Gastroesophageal sphincter (tissue), 4 donors: ENCODE results near the gene BNIP5. TPM values are rescaled to one million over a fixed set of nuclear protein-coding genes. Genes with fewer than 3 reads are reported as not detected.
A peak's percentile ranks its signal among the peaks of the same experiment; 100 is the strongest.

Experiments
- ATAC-seq: fragments of 150-250 bp; one replicate; pipeline ENCODE4 v1.9.1; 2016; ENCODE audit warnings: mild to moderate bottlenecking, moderate library complexity
- H3K27ac ChIP-seq, 4 donors: fragments of 200-600 bp; sonication (generic) in 3 of 4; 1 replicate in 3 of 4; 2 replicates in 1 of 4; pipeline ENCODE4 v1.5.1; 2016 to 2019
- H3K27me3 ChIP-seq: fragments of 200-600 bp; sonication (generic); one replicate; pipeline ENCODE4 v1.5.1; 2019
- H3K36me3 ChIP-seq, 2 donors: fragments of 200-600 bp; sonication (generic); one replicate each; pipeline ENCODE4 v1.5.1; 2019; ENCODE audit warnings: control low read depth in 1 of 2
- H3K4me1 ChIP-seq, 3 donors: fragments of 200-600 bp; sonication (generic); 1 replicate in 2 of 3; 2 replicates in 1 of 3; pipeline ENCODE4 v1.5.1; 2016 to 2019; ENCODE audit warnings: control low read depth in 2 of 3
- H3K4me3 ChIP-seq, 2 donors: fragments of 200-600 bp; sonication (generic); one replicate each; pipeline ENCODE4 v1.5.1; 2019; ENCODE audit warnings: mild to moderate bottlenecking in 1 of 2, moderate library complexity in 1 of 2
- H3K9me3 ChIP-seq, 3 donors: fragments of 200-600 bp; sonication (generic); one replicate each; pipeline ENCODE4 v1.5.1; 2017 to 2019; ENCODE audit warnings: control low read depth in 2 of 3
- EP300 ChIP-seq: sonication (generic); formaldehyde crosslinking; IDR thresholded peaks from one replicate; pipeline ENCODE4 v1.6.1; 2017; ENCODE audit warnings: antibody characterized with exemption, mild to moderate bottlenecking
- POLR2A ChIP-seq, 2 donors: fragments of 450-650 bp; IDR thresholded peaks; one replicate each; pipeline ENCODE4 v1.6.1; 2017; ENCODE audit warnings: antibody characterized with exemption in 2 of 2, mild to moderate bottlenecking in 2 of 2, moderate library complexity in 1 of 2
- POLR2AphosphoS5 ChIP-seq: sonication (generic); formaldehyde crosslinking; IDR thresholded peaks from one replicate; pipeline ENCODE4 v1.6.1; 2017; ENCODE audit warnings: antibody characterized with exemption
- WGBS, 2 donors: methylation state at CpG; one replicate each; pipeline ENCODE4 v1.1.5; 2018; ENCODE audit warnings: low coverage in 1 of 2; 5-methylcytosine and 5-hydroxymethylcytosine counted together
- total RNA-seq, 4 donors: library from RNA; depleted of rRNA; stranded (reverse); fragments of >200 nt; gene quantifications; one replicate each; pipeline ENCODE4 v1.1.0, GENCODE V29; 2016
- TF ChIP-seq, protein P1 (sequence below), 4 experiments: fragments of 200-600 bp in 2 of 4; fragments of 450-650 bp in 2 of 4; sonication (generic) in 1 of 4; IDR thresholded peaks; one replicate each; pipeline ENCODE4 v1.5.1; 2017 to 2019; ENCODE audit warnings: antibody characterized with exemption in 4 of 4, mild to moderate bottlenecking in 2 of 4, moderate library complexity in 2 of 4

The BNIP5 gene
- total RNA-seq, 4 donors from 2014 or later, result not detected

GRCh38 chr6:36361071-36361470 is 24.4 kb upstream of the BNIP5 start:
- WGBS, 2 donors, result 74 to 79% methylated on average over 4 to 11 of the region's 11 CpGs
- no peaks in the 10 kb centered on the region for H3K36me3 ChIP-seq
- peaks cover 0 to 23% (median 0%) of the 10 kb centered on the region in 3 donors for H3K4me1 ChIP-seq
- H3K27ac ChIP-seq, result no peak overlapping the region
- TF ChIP-seq, protein P1, sequence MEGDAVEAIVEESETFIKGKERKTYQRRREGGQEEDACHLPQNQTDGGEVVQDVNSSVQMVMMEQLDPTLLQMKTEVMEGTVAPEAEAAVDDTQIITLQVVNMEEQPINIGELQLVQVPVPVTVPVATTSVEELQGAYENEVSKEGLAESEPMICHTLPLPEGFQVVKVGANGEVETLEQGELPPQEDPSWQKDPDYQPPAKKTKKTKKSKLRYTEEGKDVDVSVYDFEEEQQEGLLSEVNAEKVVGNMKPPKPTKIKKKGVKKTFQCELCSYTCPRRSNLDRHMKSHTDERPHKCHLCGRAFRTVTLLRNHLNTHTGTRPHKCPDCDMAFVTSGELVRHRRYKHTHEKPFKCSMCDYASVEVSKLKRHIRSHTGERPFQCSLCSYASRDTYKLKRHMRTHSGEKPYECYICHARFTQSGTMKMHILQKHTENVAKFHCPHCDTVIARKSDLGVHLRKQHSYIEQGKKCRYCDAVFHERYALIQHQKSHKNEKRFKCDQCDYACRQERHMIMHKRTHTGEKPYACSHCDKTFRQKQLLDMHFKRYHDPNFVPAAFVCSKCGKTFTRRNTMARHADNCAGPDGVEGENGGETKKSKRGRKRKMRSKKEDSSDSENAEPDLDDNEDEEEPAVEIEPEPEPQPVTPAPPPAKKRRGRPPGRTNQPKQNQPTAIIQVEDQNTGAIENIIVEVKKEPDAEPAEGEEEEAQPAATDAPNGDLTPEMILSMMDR (IDR thresholded peaks at IDR 0.05), result no peak
- TF ChIP-seq POLR2A (IDR thresholded peaks at IDR 0.05) (no peak), EP300 (no peak), POLR2AphosphoS5 (no peak)
- H3K9me3 ChIP-seq, result no peaks in the 10 kb centered on the region
- no peaks in the 10 kb centered on the region for H3K27me3 ChIP-seq
- no peak for ATAC-seq
- no peak overlapping the region for H3K4me3 ChIP-seq

DNA sequence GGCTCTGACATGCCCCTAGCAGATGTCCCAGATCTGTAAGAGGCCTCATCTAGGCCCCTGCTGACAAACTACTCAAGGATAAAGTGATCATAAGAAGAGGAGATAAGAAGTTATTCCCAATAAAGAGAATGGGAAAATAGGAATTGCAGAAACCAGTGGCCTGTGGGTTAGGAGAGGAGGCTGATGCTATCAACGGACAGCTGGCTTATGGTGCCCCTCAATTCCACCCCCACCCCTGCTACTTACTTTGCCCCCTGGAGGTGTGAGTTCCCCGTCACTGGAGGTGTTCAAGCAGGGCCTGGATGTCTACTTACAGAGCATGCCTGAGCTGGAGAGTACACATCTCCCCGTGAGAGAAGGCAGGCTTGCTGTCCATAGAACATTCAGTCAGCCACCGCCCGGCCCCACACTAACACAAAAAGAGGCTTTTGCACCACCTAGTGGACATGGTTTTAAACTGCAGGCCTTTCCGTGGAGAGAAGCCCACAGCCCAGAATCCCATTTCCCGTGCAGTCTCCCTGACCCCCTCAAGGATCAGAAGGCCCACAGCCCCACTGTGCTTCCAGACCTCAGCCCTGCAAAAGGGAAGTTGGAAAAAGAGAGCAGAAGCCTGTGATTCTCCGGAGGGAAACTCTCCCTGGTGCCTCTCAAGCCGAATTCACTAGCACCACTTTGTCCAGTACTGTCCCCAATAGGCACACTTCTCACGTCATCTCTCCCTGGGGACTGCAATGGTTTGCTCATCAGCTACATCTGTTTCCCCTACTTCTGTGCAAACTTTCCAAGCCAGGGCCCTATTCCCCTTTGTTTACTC is 23.8 kb upstream of the BNIP5 start:
- peaks cover 0 to 23% (median 0%) of the 10 kb centered on the region in 3 donors for H3K4me1 ChIP-seq
- no peak overlapping the region for H3K27ac ChIP-seq
- peaks cover 3% of the 10 kb centered on the region for H3K27me3 ChIP-seq
- WGBS, 2 donors, result 16 to 27% methylated on average over 3 to 8 of the region's 10 CpGs
- no peaks in the 10 kb centered on the region for H3K9me3 ChIP-seq
- TF ChIP-seq POLR2A (IDR thresholded peaks at IDR 0.05), result no peak
- TF ChIP-seq EP300, result no peak
- TF ChIP-seq, protein P1 (IDR thresholded peaks at IDR 0.05), result peak in 3 of 4 experiments; percentile 79 to 88 (median 84)
- TF ChIP-seq POLR2AphosphoS5, result no peak
- no peaks in the 10 kb centered on the region for H3K36me3 ChIP-seq
- H3K4me3 ChIP-seq, result no peak overlapping the region
- peak; percentile 84 for ATAC-seq

- WGBS, 2 donors, result 46% methylated on average over 4 of the region's 4 CpGs; no CpG with 5 or more reads in 1 of the 2 donors
- peak; percentile 16 for ATAC-seq
- Histone ChIP-seq H3K27me3 (peaks cover 4% of the 10 kb centered on the region), H3K9me3 (no peaks in the 10 kb centered on the region), H3K4me3 (no peak overlapping the region), H3K4me1 (peaks cover 0 to 23% (median 0%) of the 10 kb centered on the region in 3 donors), H3K27ac (peak overlapping the region in 2 of 4 donors; percentile 8 to 27), H3K36me3 (no peaks in the 10 kb centered on the region)
- no peak for TF ChIP-seq POLR2A (IDR thresholded peaks at IDR 0.05)
- no peak for TF ChIP-seq POLR2AphosphoS5
- TF ChIP-seq EP300, result no peak
- TF ChIP-seq, protein P1 (IDR thresholded peaks at IDR 0.05), result no peak
These were observed 21.7 kb upstream of the BNIP5 start for GRCh38 chr6:36358226-36358915.

GRCh38 chr6:36357872-36358225 is 21.2 kb upstream of the BNIP5 start:
- Histone ChIP-seq H3K27me3 (peaks cover 4% of the 10 kb centered on the region), H3K4me1 (peaks cover 0 to 23% (median 0%) of the 10 kb centered on the region in 3 donors), H3K9me3 (no peaks in the 10 kb centered on the region), H3K4me3 (no peak overlapping the region), H3K27ac (no peak overlapping the region), H3K36me3 (no peaks in the 10 kb centered on the region)
- TF ChIP-seq POLR2A (IDR thresholded peaks at IDR 0.05) (no peak), POLR2AphosphoS5 (no peak), EP300 (no peak)
- TF ChIP-seq, protein P1 (IDR thresholded peaks at IDR 0.05), result no peak
- WGBS, 2 donors, result 75 to 87% methylated on average over 2 to 3 of the region's 3 CpGs
- no peak for ATAC-seq
